Hematopoietic multipotent progenitor cell treated with erythropoietin and hydrocortisone succinate and interleukin-3 and kit ligand, for 8 days (in vitro differentiated cells): ENCODE data around the gene ZNF438.

Experiments
- DNase-seq: peaks from one replicate; pipeline ENCODE4 v3.0.0-alpha.2; 2015

The ZNF438 gene

GRCh38 chr10:31011017-31011664 lies 20.5 kb downstream of the ZNF438 start:
- no peak for DNase-seq

- no peak for DNase-seq
Observed at GRCh38 chr10:31010062-31010461, 21.6 kb downstream of the ZNF438 start.

GRCh38 chr10:31005895-31006294 lies 25.8 kb downstream of the ZNF438 start:
- DNase-seq = no peak

GRCh38 chr10:31004611-31005193 lies 27.0 kb downstream of the ZNF438 start:
- DNase-seq = no peak

GRCh38 chr10:31001740-31002139 lies 29.9 kb downstream of the ZNF438 start:
- no peak for DNase-seq

- DNase-seq = no peak
Observed at GRCh38 chr10:31000867-31001266, 30.8 kb downstream of the ZNF438 start.

- no peak for DNase-seq
Observed at GRCh38 chr10:31000071-31000782, 31.4 kb downstream of the ZNF438 start.

GRCh38 chr10:30999070-30999712 lies 32.5 kb downstream of the ZNF438 start:
- no peak for DNase-seq

GRCh38 chr10:30997536-30998235 lies 34.0 kb downstream of the ZNF438 start:
- no peak for DNase-seq

GRCh38 chr10:30996481-30997005 lies 35.1 kb downstream of the ZNF438 start:
- no peak for DNase-seq

- no peak for DNase-seq
Observed at GRCh38 chr10:30995081-30995770, 36.4 kb downstream of the ZNF438 start.

- DNase-seq = no peak
Observed at GRCh38 chr10:30993155-30993554, 38.5 kb downstream of the ZNF438 start.

- DNase-seq = no peak
Observed at GRCh38 chr10:30992681-30993080, 39.0 kb downstream of the ZNF438 start.

GRCh38 chr10:30991647-30992011 lies 40.0 kb downstream of the ZNF438 start:
- DNase-seq = no peak

- DNase-seq = no peak
Observed at GRCh38 chr10:30990971-30991646, 40.6 kb downstream of the ZNF438 start.

GRCh38 chr10:30990351-30990750 lies 41.3 kb downstream of the ZNF438 start:
- DNase-seq = no peak

GRCh38 chr10:30988831-30989435 lies 42.7 kb downstream of the ZNF438 start:
- peak; percentile 3 for DNase-seq

- peak; percentile 9 for DNase-seq
Observed at GRCh38 chr10:30987463-30987862, 44.2 kb downstream of the ZNF438 start.

- peak; percentile 5 for DNase-seq
Observed at GRCh38 chr10:30986053-30986555, 45.6 kb downstream of the ZNF438 start.

- DNase-seq = no peak
Observed at GRCh38 chr10:30985512-30985911, 46.2 kb downstream of the ZNF438 start.
